Peyer's patch (tissue), 4 donors: ENCODE results near the gene KRT40.

Source experiments
- POLR2A ChIP-seq, 2 donors: fragments of 450-650 bp; IDR thresholded peaks; one replicate each; pipeline ENCODE4 v1.5.1; 2017; ENCODE audit warnings: antibody characterized with exemption in 2 of 2, mild to moderate bottlenecking in 2 of 2, moderate library complexity in 2 of 2
- TF ChIP-seq, protein P1 (sequence below), 6 experiments: fragments of 450-650 bp in 4 of 6; fragments of 200-600 bp in 2 of 6; sonication (generic) in 1 of 6; IDR thresholded peaks; one replicate each; pipeline ENCODE4 v1.5.1; 2017 to 2019; ENCODE audit warnings: antibody characterized with exemption in 6 of 6, mild to moderate bottlenecking in 3 of 6, moderate library complexity in 1 of 6

- no peak for TF ChIP-seq POLR2A (IDR thresholded peaks at IDR 0.05)
- TF ChIP-seq, protein P1, sequence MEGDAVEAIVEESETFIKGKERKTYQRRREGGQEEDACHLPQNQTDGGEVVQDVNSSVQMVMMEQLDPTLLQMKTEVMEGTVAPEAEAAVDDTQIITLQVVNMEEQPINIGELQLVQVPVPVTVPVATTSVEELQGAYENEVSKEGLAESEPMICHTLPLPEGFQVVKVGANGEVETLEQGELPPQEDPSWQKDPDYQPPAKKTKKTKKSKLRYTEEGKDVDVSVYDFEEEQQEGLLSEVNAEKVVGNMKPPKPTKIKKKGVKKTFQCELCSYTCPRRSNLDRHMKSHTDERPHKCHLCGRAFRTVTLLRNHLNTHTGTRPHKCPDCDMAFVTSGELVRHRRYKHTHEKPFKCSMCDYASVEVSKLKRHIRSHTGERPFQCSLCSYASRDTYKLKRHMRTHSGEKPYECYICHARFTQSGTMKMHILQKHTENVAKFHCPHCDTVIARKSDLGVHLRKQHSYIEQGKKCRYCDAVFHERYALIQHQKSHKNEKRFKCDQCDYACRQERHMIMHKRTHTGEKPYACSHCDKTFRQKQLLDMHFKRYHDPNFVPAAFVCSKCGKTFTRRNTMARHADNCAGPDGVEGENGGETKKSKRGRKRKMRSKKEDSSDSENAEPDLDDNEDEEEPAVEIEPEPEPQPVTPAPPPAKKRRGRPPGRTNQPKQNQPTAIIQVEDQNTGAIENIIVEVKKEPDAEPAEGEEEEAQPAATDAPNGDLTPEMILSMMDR (IDR thresholded peaks at IDR 0.05), result no peak
Observed at GRCh38 chr17:40952661-40953060, 31.5 kb downstream of the KRT40 start.
